Activated naive CD4-positive, alpha-beta T cell treated with anti-CD3 and anti-CD28 coated beads for 36 hours (primary cell): ENCODE data around the gene GRIP2. TPM values are rescaled to one million over a fixed set of nuclear protein-coding genes. Genes with fewer than 3 reads are reported as not detected.

Source experiments
- CTCF ChIA-PET: fragments of 350-600 bp; sonication (Branson Sonifier 250); formaldehyde crosslinking; loops from one replicate; lab custom pipeline; 2021; ENCODE audit warnings: antibody characterized with exemption; lab: Charles Lee
- DNase-seq: peaks from one replicate; pipeline ENCODE4 v3.0.0-alpha.2; 2020
- H3K27ac Mint-ChIP-seq: one replicate; pipeline ENCODE4 v1.8.0; 2021; ENCODE audit warnings: mild to moderate bottlenecking, mixed read lengths
- H3K27me3 Mint-ChIP-seq: one replicate; pipeline ENCODE4 v1.8.0; 2021; ENCODE audit warnings: low read depth, mixed read lengths
- H3K36me3 Mint-ChIP-seq: one replicate; pipeline ENCODE4 v1.8.0; 2021; ENCODE audit warnings: low read depth, mixed read lengths
- H3K4me1 Mint-ChIP-seq: one replicate; pipeline ENCODE4 v1.8.0; 2021; ENCODE audit warnings: low read depth, mixed read lengths
- H3K4me3 Mint-ChIP-seq: one replicate; pipeline ENCODE4 v1.8.0; 2021; ENCODE audit warnings: mild to moderate bottlenecking, moderate library complexity, mixed read lengths
- H3K9me3 Mint-ChIP-seq: one replicate; pipeline ENCODE4 v1.8.0; 2021; ENCODE audit warnings: mixed read lengths
- intact Hi-C: fragments of 100-400 bp; cut with micrococcal nuclease; formaldehyde crosslinking; loops from one replicate; pipeline ENCODE4 v1.15.1; 2023
- total RNA-seq, 2 experiments: library from RNA; stranded (reverse); gene quantifications; one replicate each; pipeline ENCODE4 v1.2.3, GENCODE V29; 2021

The GRIP2 gene
- total RNA-seq = not detected

DNA sequence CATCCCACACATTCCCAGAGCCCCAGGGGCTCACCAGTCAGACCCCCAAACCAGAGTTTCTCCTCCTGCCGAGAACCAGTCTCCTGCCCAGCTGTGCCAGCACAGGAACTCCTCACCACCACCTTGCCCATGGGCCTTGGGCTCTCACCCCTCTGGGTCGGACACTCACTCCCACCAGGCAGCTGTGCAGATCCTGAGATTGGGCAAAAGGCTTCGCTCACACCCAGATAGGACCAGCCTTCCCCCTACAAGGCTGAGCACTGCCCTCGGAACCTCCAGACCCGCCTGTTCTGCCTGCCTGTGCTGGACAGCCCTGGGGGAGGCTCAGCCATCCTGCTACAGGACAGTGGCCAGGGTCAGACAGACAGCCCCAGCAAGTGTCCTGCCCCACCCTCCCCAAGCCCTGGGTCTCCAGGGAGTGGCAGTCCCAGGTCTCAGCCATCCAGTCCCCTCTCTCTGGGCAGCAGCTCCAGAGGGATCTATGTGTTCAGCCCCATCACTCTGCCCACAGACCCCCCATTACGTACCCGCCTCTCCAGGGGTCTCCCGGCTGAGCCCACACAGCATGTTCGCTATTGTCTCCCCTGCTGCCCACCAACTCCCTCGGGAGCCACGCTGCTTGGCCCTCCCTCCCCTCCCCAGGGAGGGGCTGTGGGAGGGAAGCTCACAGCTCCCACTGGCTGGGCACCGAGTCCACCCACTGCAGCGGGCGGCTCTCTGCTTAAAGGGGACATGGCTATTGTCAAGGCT is at the start of gene GRIP2:
TSS of gene GRIP2 (minus strand) at position 601 of the 750 bp plus-strand sequence. CDS start at position 567, 34 bp downstream.
- intact Hi-C loops = no loop called here

DNA sequence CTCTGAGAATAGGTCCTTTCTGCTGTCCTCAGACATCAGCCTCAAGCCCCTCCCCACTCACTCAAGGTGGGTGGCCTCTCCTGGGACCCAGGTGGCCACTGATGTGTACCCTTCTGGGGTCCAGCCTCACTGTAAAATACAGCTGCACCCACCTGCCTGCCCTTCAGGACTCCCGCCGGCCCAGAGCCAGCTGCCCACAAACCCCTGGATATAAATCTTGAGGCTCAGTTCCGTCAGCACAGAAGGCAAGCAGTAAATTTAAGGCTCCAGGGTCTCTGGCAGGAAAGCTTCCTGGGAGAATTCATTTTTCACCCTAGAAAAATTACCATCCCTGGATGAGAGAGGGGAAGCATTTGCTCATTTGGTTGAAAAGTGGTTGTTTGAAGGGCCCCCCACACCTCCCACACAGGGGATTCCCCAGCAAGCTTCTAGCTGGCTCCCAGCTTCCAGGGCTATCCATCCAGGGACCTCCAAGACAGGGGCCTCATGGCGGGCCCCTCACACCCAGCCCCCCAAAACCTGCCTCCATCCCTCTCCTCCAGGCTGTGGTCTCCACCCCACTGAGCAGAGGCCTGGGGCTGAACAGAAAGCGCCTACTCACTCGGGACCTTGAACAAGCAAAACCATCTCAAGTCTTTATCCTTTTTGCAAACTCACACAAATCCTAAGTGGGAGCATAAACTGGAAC is 48.4 kb upstream of the GRIP2 start:
- H3K4me3 Mint-ChIP-seq = no peak overlapping the region
- intact Hi-C loops = no loop called here
- H3K36me3 Mint-ChIP-seq = no peaks in the 10 kb centered on the region
- no peak overlapping the region for H3K27ac Mint-ChIP-seq
- peaks cover 11% of the 10 kb centered on the region for H3K27me3 Mint-ChIP-seq
- DNase-seq = no peak
- no peaks in the 10 kb centered on the region for H3K4me1 Mint-ChIP-seq
- H3K9me3 Mint-ChIP-seq = no peaks in the 10 kb centered on the region
- CTCF ChIA-PET = no interaction called here

More for the DNA sequence above, at the start of gene GRIP2:
- Mint-ChIP-seq H3K9me3 (no peaks in the 10 kb centered on the region), H3K27ac (no peak within 1 kb of the TSS), H3K4me3 (no peak within 1 kb of the TSS), H3K36me3 (no peaks in the 10 kb centered on the region), H3K27me3 (no peaks in the 10 kb centered on the region), H3K4me1 (no peaks in the 10 kb centered on the region)
- no peak for DNase-seq
- CTCF ChIA-PET = interaction anchor here (2.4 kb wide), 1 partner anchor 32 kb away, joined by 9 read pairs; no protein-coding TSS in a partner anchor

DNA sequence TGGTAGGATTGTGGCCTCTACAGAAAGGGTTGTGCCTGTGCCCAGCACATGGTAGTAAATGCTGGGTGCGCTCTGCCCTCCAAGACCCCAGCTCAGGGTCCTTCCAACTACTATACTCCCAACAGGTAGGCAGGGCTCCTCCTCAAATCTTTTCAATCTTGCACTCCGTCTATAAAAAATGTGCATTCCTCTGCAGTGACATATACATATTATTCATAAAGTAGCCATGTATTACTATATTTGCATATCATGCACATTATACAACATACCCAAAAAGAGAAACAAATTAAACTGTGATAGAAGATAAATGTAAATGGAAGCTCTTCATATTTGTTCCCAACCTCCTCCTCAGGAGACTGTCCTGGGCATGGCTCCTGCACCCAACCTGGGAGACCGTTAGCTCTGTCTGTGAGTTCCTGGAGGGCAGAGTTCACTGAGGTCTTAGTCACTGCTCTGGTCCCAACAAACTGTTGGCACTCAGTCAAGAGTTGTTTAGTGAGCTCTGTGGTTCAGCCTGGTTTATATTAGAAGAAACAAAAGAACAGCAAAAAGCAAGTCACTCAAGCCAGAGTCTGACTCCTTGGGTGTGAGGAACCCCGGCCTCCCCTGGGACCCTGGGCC is 47.7 kb upstream of the GRIP2 start:
- H3K4me3 Mint-ChIP-seq = no peak overlapping the region
- H3K9me3 Mint-ChIP-seq = no peaks in the 10 kb centered on the region
- H3K27ac Mint-ChIP-seq = no peak overlapping the region
- H3K36me3 Mint-ChIP-seq = no peaks in the 10 kb centered on the region
- no peak for DNase-seq
- H3K27me3 Mint-ChIP-seq = peaks cover 11% of the 10 kb centered on the region
- no peaks in the 10 kb centered on the region for H3K4me1 Mint-ChIP-seq
- CTCF ChIA-PET = interaction anchor here (0.5 kb wide), 1 partner anchor 495 kb away, joined by 4 read pairs; no protein-coding TSS in a partner anchor
- intact Hi-C loops = no loop called here

DNA sequence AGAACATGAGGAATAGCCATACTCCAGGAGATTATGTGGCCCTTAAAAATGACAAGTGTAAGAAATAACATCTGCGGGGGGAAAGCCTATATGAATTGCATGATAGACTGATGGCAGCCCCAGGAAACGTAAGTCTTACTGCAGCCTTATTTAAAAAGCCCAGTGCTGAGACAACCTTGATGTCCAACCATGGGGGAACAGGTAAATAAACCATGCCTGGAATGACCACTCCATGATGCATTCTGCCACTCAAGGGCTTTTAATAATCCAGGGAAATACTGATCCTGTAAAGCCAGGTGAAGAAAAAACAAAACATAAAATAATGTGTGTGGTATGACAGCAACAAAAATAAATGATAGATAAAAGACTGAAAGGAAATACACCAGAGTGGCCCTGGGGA is 46.5 kb upstream of the GRIP2 start:
- no peaks in the 10 kb centered on the region for H3K36me3 Mint-ChIP-seq
- no peak overlapping the region for H3K4me3 Mint-ChIP-seq
- CTCF ChIA-PET = no interaction called here
- H3K27me3 Mint-ChIP-seq = peaks cover 8% of the 10 kb centered on the region
- no peaks in the 10 kb centered on the region for H3K9me3 Mint-ChIP-seq
- intact Hi-C loops = no loop called here
- H3K27ac Mint-ChIP-seq = no peak overlapping the region
- DNase-seq = no peak
- no peaks in the 10 kb centered on the region for H3K4me1 Mint-ChIP-seq

DNA sequence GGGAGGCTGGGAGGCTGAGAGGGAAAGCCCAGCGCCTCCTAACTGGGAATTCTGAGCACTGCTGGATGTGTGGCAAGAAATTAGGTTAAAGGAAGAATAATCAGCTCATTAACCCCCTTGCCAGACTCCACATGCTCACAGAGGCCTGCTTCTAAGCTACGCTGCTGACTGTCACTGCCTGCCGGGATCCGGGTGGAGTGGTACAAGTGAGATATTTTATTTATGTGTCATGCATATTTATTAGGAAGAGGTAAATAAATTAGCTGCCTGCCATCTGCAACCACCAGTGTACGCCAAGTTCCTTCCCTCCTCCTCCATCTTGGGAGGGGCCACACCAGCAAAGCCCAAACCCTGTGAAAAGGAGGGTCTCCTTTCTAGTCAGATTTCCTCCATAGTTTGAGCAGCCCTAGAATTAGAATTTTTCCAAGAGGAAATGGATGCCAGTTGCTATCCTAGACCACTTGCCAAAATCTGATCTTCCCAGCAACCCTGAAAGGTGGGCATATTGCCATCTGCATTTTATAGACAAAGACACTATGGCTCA is 43.5 kb upstream of the GRIP2 start:
- no peaks in the 10 kb centered on the region for H3K4me1 Mint-ChIP-seq
- no peak overlapping the region for H3K27ac Mint-ChIP-seq
- DNase-seq = no peak
- H3K36me3 Mint-ChIP-seq = no peaks in the 10 kb centered on the region
- H3K9me3 Mint-ChIP-seq = no peaks in the 10 kb centered on the region
- peaks cover 7% of the 10 kb centered on the region for H3K27me3 Mint-ChIP-seq
- intact Hi-C loops = no loop called here
- CTCF ChIA-PET = no interaction called here
- no peak overlapping the region for H3K4me3 Mint-ChIP-seq

DNA sequence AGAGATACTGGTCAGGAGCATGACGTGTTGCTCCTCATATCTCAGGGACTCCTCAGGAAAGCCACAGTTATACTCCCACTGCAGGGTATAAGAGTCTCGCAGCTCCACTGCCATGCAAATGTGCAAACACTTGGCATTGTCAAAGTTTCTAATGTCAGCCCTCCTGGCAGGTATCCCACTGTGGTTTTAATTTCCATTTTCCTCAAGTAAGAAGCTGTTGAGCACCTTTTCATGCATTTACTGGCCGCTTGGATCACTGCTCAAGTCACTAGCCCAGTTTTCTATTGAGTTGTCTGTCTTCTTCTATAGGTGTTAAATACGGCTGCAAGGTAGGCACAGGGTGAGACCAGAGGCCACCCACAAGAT is 41.9 kb upstream of the GRIP2 start:
- Mint-ChIP-seq H3K36me3 (no peaks in the 10 kb centered on the region), H3K4me1 (no peaks in the 10 kb centered on the region), H3K4me3 (no peak overlapping the region), H3K27me3 (peaks cover 7% of the 10 kb centered on the region), H3K27ac (no peak overlapping the region), H3K9me3 (no peaks in the 10 kb centered on the region)
- intact Hi-C loops = no loop called here
- no peak for DNase-seq
- CTCF ChIA-PET = no interaction called here

DNA sequence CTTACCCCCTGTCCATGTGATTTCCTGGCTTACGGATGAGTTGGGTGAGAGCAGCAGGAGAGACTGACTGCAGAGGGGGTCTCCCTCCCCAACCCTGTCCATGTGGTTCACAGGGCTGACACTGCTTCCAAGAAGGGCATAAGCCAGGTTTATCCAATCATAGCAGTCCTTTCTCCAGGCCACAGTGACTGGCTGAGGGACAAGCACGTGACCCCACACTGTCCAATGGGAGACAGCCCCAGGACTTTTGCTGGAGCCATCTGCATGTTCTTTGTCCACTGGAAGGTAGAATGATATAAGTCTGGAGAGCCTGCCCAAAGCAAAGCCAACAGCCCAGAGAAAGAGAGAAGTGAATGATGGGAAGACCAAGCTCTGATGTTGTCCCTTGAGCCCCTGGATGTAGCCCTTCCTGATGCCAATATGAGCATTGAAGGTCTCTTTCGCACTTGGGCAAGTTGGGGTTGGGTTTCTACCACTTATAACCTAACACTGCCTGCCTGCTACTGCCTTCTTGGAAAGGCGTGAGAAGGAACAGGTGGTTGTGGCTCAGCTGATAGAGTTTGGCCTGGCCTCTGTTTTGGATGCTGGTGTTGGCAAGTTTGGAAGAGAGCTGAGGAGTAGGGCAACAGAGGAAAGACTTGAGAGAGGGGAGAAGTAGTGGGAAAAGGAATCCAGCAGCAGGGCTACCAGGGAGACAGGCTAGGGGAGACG is 41.3 kb upstream of the GRIP2 start:
- Mint-ChIP-seq H3K27ac (no peak overlapping the region), H3K36me3 (no peaks in the 10 kb centered on the region), H3K27me3 (peaks cover 7% of the 10 kb centered on the region), H3K4me3 (no peak overlapping the region), H3K4me1 (no peaks in the 10 kb centered on the region), H3K9me3 (no peaks in the 10 kb centered on the region)
- no peak for DNase-seq
- intact Hi-C loops = no loop called here
- CTCF ChIA-PET = no interaction called here

DNA sequence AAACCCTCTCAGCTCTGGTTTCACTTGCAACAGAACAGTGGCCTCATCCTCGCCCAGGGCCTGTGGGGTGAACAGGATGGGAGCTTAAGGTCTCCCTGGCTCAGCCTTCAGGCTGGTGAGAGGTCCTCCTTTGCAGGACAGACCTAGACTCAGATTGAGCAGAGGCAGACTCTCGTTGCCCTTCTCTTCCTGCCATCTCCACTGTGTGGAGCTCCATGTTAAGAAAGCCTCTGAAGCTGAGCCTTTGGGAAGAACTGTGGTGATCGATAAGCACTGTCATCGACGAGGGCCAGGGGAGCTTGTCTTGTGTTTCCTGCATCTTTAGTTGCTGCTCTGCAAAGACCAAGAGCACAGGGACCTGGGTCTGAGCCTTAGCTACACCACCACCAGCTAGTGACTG is 37.8 kb upstream of the GRIP2 start:
- no peak for DNase-seq
- Mint-ChIP-seq H3K36me3 (no peaks in the 10 kb centered on the region), H3K4me1 (no peaks in the 10 kb centered on the region), H3K27me3 (peaks cover 4% of the 10 kb centered on the region), H3K4me3 (no peak overlapping the region), H3K27ac (no peak overlapping the region), H3K9me3 (no peaks in the 10 kb centered on the region)
- intact Hi-C loops = no loop called here
- CTCF ChIA-PET = interaction anchor here (0.6 to 1.2 kb wide), 3 partner anchors 30 to 1017 kb away, joined by 3 to 4 read pairs (median 3); no protein-coding TSS in a partner anchor

DNA sequence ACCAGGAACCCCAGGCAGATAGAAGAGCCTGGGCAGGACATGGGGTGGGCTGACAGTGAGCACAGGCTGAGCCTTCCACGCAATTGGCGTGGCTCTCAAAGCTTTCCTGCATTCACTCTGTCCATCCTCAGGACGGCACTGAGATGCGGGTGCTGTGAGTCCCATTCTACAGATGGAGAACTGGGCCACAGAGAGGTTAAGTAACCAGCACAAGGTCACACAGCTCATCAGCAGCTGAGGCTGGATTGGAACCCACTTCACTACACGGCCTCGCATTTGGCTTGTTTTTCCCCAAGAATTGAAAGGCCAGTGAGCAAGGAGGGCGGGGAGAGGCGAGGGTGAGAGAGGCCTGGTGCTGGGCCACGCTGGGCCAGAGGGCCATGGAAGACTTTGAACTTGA is 36.0 kb upstream of the GRIP2 start:
- Mint-ChIP-seq H3K4me1 (no peaks in the 10 kb centered on the region), H3K27me3 (peaks cover 4% of the 10 kb centered on the region), H3K27ac (no peak overlapping the region), H3K4me3 (no peak overlapping the region), H3K9me3 (no peaks in the 10 kb centered on the region), H3K36me3 (no peaks in the 10 kb centered on the region)
- intact Hi-C loops = no loop called here
- no peak for DNase-seq
- CTCF ChIA-PET = no interaction called here

DNA sequence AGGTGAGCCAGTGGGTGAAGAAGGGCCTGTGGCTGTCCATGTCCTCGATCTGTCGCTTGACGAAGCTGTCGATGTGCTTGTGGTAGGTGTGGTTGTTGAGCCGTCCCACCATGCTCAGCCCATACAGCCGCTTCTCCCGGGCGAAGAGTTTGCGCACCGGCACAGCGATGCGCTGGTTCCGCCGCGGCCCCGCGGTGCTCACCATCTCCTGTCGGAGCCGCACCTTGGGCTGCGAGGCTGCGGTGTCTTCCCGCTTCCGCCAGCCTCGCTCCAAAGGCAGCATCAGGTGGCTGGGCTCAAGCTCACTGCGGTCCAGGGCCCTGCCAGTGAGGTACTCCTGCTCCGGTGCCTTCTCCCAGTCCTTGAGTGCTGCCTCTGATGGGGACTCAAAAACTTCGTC is 34.0 kb upstream of the GRIP2 start:
- Mint-ChIP-seq H3K4me3 (no peak overlapping the region), H3K9me3 (no peaks in the 10 kb centered on the region), H3K4me1 (no peaks in the 10 kb centered on the region), H3K36me3 (no peaks in the 10 kb centered on the region), H3K27ac (no peak overlapping the region), H3K27me3 (no peaks in the 10 kb centered on the region)
- no peak for DNase-seq
- intact Hi-C loops = no loop called here
- CTCF ChIA-PET = no interaction called here

DNA sequence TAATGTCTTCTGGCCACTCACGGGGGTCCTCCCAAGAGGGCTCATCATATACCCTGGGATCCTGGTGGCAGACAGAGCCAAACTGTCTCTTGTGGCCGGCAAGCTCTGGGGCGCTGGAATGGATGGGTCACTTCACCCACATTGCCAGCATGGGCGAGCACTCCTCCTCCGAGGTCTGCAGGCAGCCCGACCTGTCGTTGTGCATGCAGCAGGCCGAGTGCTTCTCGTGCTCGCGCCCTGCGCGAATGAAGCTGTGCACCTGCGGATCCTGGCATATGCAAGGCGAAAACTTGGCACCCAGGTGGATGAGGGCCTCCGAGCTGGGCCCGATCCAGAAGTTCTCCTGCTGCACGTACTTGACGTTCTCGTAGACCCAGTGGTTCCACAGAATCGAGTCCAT is 33.6 kb upstream of the GRIP2 start:
- intact Hi-C loops = no loop called here
- DNase-seq = no peak
- Mint-ChIP-seq H3K4me1 (no peaks in the 10 kb centered on the region), H3K27me3 (no peaks in the 10 kb centered on the region), H3K27ac (no peak overlapping the region), H3K9me3 (no peaks in the 10 kb centered on the region), H3K4me3 (no peak overlapping the region), H3K36me3 (no peaks in the 10 kb centered on the region)
- CTCF ChIA-PET = no interaction called here

DNA sequence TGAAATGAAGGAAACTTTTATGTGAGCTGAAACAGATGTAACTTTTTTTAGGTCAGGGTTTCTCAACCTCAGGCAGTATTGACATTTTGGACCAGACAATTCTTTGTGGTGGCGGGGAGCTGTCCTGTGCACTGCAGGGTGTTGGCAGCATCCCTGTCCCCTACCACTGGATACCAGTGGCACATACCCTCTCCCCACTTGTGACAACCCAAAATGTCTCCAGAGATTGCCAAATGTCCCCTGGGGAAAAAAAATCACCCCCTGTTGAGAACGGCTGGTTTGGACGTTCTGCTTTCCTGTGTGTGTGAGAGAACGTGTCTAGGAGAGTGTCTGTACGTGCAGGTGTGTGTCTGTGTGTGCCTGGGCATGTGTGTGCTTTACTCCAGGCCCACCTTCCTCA is 30.7 kb upstream of the GRIP2 start:
- H3K27ac Mint-ChIP-seq = no peak overlapping the region
- intact Hi-C loops = no loop called here

More for the DNA sequence above, 30.7 kb upstream of the GRIP2 start:
- Mint-ChIP-seq H3K4me1 (no peaks in the 10 kb centered on the region), H3K9me3 (no peaks in the 10 kb centered on the region), H3K27me3 (no peaks in the 10 kb centered on the region), H3K4me3 (no peak overlapping the region), H3K36me3 (no peaks in the 10 kb centered on the region)
- no peak for DNase-seq
- CTCF ChIA-PET = no interaction called here
